ENCODE data around the gene PCK2. TPM values are rescaled to one million over a fixed set of nuclear protein-coding genes. Genes with fewer than 3 reads are reported as not detected.

Gene PCK2
- total and polyA plus RNA-seq, 2 of the 13 experiments (the other 11 are each of a cell fraction or from before 2014, with no cell fraction given), result 129 to 272 TPM

GRCh38 chr14:24146453-24146977 is 52.4 kb downstream of the PCK2 start, which contains the start of gene PSME2 (continued):
- TF ChIP-seq PRDM15 (CRISPR knock-in tag; IDR thresholded peaks at IDR 0.05) (peak; percentile 97), ZNF510 (CRISPR knock-in tag; IDR thresholded peaks at IDR 0.05; ENCODE audit: low read depth) (no peak), ZNF609 (CRISPR knock-in tag; IDR thresholded peaks at IDR 0.05; ENCODE audit: borderline replicate concordance) (peak; percentile 69; the same call in 1 of the 2 replicates), SETDB1 (CRISPR knock-in tag; IDR thresholded peaks at IDR 0.05; ENCODE audit: borderline replicate concordance) (no peak), NR1H2 (CRISPR knock-in tag; IDR thresholded peaks at IDR 0.05; ENCODE audit: borderline replicate concordance, low read depth) (no peak), DRAP1 (CRISPR knock-in tag; IDR thresholded peaks at IDR 0.05) (peak; percentile 94), ATM (IDR thresholded peaks at IDR 0.05; ENCODE audit: borderline replicate concordance) (no peak), ZNF138 (CRISPR knock-in tag; IDR thresholded peaks at IDR 0.05; ENCODE audit: low read depth) (no peak; the same call in 1 of the 2 replicates), EED (CRISPR knock-in tag; IDR thresholded peaks at IDR 0.05) (no peak; the same call in 1 of the 2 replicates), CCDC6 (CRISPR knock-in tag; IDR thresholded peaks at IDR 0.05) (no peak), RCOR2 (CRISPR knock-in tag; IDR thresholded peaks at IDR 0.05) (no peak), SCMH1 (CRISPR knock-in tag; IDR thresholded peaks at IDR 0.05; ENCODE audit: borderline replicate concordance) (no peak), EEA1 (CRISPR knock-in tag; IDR thresholded peaks at IDR 0.05; ENCODE audit: borderline replicate concordance) (peak; percentile 91), MATR3 (CRISPR knock-in tag; IDR thresholded peaks at IDR 0.05) (no peak), ZMYM3 (CRISPR knock-in tag; IDR thresholded peaks at IDR 0.05) (peak; percentile 71), CBFB (CRISPR knock-in tag; IDR thresholded peaks at IDR 0.05) (peak; percentile 52), ZNF180 (CRISPR knock-in tag; IDR thresholded peaks at IDR 0.05; ENCODE audit: borderline replicate concordance, low read depth) (no peak), THAP7 (CRISPR knock-in tag; IDR thresholded peaks at IDR 0.05) (peak; percentile 86), ZNF460 (CRISPR knock-in tag; IDR thresholded peaks at IDR 0.05; ENCODE audit: borderline replicate concordance) (no peak), ZNF292 (CRISPR knock-in tag; IDR thresholded peaks at IDR 0.05; ENCODE audit: borderline replicate concordance, low read depth) (peak; percentile 77)
